ENCODE measurements around the gene ZDHHC8.

Gene ZDHHC8

GRCh38 chr22:20180245-20180630, 48.6 kb downstream of the ZDHHC8 start:
- no peak for DNase-seq (ENCODE audit: low read depth)
- no peak overlapping the region for H3K4me3 ChIP-seq (ENCODE audit: low read length)
- no peak; the same call in 1 of the 2 replicates for TF ChIP-seq CTCF (conservative IDR thresholded peaks at IDR 0.05; ENCODE audit: low read length)

DNA sequence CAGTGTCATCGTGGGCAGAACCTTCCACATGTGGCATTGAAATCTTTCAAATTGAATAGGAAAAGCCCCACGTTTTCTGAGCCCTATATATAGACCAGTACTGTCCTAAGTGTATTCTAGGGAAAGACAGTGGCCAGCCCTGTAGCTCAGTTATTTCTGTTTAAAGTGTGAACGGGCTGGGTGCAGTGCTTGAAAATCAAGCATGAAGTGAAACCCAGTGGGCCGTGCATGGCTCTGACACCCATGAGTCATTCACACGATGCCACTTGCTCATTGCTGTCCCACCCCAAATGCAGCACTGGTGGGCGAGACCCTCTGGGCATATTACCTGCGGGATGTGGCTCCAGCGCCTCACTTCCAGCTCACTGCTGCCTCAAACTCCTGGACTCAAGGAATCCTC, 49.0 kb downstream of the ZDHHC8 start:
- DNase-seq (ENCODE audit: low read depth) = no peak
- H3K4me3 ChIP-seq (ENCODE audit: low read length) = no peak overlapping the region
- no peak for TF ChIP-seq CTCF (conservative IDR thresholded peaks at IDR 0.05; ENCODE audit: low read length)

DNA sequence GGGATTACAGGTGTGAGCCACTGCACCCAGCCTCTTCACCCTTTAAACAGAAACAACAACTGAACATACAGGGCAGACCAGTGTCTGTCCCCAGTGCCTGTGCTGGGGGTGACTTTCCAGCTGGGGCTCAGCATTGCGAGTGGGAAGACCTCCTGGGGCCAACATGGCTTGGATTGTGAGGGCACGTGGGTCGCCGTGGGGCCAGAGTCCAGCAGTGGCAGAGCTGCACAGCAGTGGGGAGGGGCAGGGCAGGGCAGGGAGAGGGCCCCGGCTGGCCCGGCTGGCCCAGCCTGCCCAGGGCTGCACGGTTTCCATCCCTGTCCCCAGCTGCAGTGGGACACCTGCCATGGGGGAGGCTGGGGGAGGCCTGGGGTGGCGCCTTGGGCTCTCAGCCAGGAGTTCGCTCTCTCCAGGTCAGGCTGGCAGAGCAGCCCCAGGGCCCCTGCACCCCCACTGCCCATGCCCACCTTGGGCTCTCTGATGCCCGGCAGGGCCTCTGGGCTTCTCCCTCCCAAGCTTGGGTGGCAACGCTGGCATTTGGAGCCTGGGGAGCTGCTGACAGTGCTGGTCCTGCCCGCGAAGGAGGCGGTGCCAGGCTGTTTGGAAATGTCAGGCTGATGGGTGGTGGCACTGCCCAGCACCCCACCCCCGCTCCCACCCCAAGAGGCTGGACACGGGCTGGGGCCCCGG, 49.7 kb downstream of the ZDHHC8 start:
- DNase-seq (ENCODE audit: low read depth) = no peak
- TF ChIP-seq CTCF (conservative IDR thresholded peaks at IDR 0.05; ENCODE audit: low read length) = no peak
- H3K4me3 ChIP-seq (ENCODE audit: low read length) = no peak overlapping the region

GRCh38 chr22:20181884-20182236, 50.3 kb downstream of the ZDHHC8 start:
- DNase-seq (ENCODE audit: low read depth) = no peak
- no peak overlapping the region for H3K4me3 ChIP-seq (ENCODE audit: low read length)
- no peak for TF ChIP-seq CTCF (conservative IDR thresholded peaks at IDR 0.05; ENCODE audit: low read length)

DNA sequence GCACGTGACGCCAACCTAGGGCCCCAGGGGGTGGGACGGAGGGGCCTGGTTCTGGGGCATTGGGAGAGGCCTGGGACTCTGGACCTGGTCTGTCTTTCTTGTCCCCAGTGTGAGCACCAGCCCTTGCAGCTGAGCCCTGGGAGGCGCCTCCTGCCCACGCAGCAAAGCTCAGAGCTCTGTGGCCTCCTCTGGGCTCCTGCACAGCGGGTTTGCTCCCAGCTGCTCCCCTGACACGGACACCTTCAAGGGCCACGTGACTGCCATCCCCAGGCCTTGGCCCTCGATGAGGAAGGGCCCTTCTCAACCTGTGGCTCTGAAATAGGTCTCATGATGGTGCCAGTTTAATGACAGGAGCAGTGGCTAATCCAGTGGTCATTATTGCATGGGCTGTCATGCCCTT, 50.8 kb downstream of the ZDHHC8 start:
- no peak overlapping the region for H3K4me3 ChIP-seq (ENCODE audit: low read length)
- no peak for DNase-seq (ENCODE audit: low read depth)
- TF ChIP-seq CTCF (conservative IDR thresholded peaks at IDR 0.05; ENCODE audit: low read length) = no peak

DNA sequence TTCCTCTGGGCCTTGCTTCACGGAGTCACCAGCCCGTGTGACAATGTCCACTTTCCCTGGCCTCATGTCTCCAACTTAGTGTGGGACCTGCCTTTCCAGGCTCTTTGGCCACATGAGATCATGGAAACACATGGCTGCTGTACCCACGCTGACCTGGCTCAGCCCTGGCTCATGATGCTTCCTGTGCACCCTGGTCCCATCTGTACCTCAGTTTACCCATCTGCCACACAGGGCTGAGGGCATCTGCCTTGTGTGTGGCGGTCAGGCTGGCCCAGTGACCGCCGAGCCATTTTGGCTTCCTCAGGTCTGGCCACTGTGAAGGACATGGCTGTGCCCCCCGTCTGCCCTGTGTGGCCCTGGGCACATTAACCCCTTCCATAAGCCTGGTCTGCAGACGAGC, 51.5 kb downstream of the ZDHHC8 start:
- DNase-seq (ENCODE audit: low read depth) = no peak
- no peak overlapping the region for H3K4me3 ChIP-seq (ENCODE audit: low read length)
- no peak for TF ChIP-seq CTCF (conservative IDR thresholded peaks at IDR 0.05; ENCODE audit: low read length)

GRCh38 chr22:20183823-20184222, 52.2 kb downstream of the ZDHHC8 start:
- no peak for TF ChIP-seq CTCF (conservative IDR thresholded peaks at IDR 0.05; ENCODE audit: low read length)
- DNase-seq (ENCODE audit: low read depth) = no peak
- H3K4me3 ChIP-seq (ENCODE audit: low read length) = no peak overlapping the region
